ENCODE measurements around the gene RNF157. TPM values are rescaled to one million over a fixed set of nuclear protein-coding genes. Genes with fewer than 3 reads are reported as not detected.

RNF157 gene
- total and polyA plus RNA-seq, 2 of the 4 experiments (the other 2 are of a cell fraction): 0.54 to 1.3 TPM

DNA sequence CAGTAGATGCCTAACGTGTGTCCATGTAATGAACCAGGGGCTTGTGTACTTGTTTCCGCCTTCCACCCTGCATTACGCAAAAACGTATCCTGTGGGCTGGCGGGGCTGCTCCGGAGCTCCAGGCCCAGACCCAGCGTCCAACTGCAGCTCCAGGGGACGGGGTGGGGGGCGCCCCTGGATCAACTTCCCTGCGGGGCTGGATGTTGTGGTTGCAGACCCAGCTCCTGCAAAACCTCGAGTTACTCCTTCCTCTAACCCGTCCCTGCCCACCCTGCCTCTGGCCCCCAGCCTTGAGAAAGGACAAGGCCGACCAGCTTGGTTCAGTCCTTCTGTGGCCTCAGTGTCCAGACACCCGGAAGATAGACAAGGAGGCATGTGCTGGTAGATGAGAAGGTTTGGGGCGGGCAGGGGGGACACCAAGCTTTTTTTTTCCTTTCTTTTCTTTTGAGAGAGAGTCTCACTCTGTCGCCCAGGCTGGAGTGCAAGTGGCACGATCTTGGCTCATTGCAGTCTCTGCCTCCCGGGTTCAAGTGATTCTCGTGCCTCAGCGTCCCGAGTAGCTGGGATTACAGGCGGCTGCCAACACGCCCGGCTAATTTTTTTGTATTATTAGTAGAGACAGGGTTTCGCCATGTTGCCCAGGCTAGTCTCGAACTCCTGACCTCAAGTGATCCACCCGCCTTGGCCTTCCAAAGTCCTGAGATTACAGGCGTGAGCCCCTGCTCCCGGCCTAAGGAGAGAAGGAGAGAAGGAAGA is 136.0 kb downstream of the RNF157 start:
- intact Hi-C loops (cut with micrococcal nuclease): no loop called here
- peak overlapping the region; percentile 96 for H2AK9ac ChIP-seq (replicated peaks; ENCODE audit: low read depth, low read length, poor library complexity)
- H3K27me3 ChIP-seq (ENCODE audit: control insufficient read depth, insufficient read depth, low read length): no peaks in the 10 kb centered on the region
- peak overlapping the region; percentile 90 for H2AK5ac ChIP-seq (ENCODE audit: low read depth, low read length)
- peaks cover 5% of the 10 kb centered on the region; the same call in 1 of the 2 replicates for H4K20me1 ChIP-seq (ENCODE audit: insufficient read depth, low read length)
- peaks cover 10% of the 10 kb centered on the region for H3K9me1 ChIP-seq (ENCODE audit: insufficient read depth, low read length)
- H3K9me3 ChIP-seq (ENCODE audit: control insufficient read depth, insufficient read depth, low read length): no peaks in the 10 kb centered on the region
- peaks cover 8% of the 10 kb centered on the region; the same call in 1 of the 2 replicates for H3K4me1 ChIP-seq (ENCODE audit: control insufficient read depth, insufficient read depth, low read length)
- peaks cover 11% of the 10 kb centered on the region for H3K36me3 ChIP-seq (ENCODE audit: control insufficient read depth, insufficient read depth, low read length)
- DNase-seq (no peak), ATAC-seq (ENCODE audit: low read depth) (no peak)
- no TSS peak for BruUV-seq (replicated peaks)
- peak overlapping the region; percentile 78; the same call in 1 of the 2 replicates for H3K4me3 ChIP-seq (ENCODE audit: insufficient read depth, low read depth, low read length)
- peak overlapping the region; percentile 97 for H4K91ac ChIP-seq (ENCODE audit: insufficient read depth, low read depth, low read length)
- peak overlapping the region; percentile 84 for H3K27ac ChIP-seq (ENCODE audit: insufficient read depth, low read length)
- H3K4me2 ChIP-seq (ENCODE audit: low read depth, low read length): peak overlapping the region; percentile 95
- H3K4ac ChIP-seq (ENCODE audit: low read depth, low read length): peak overlapping the region; percentile 98
- in situ Hi-C loops (cut with MboI; ENCODE audit: low sequenced_read_pairs): no loop called here
- dilution Hi-C loops (cut with HindIII; ENCODE audit: low sequenced_read_pairs, unreplicated experiment): no loop called here
- H3K18ac ChIP-seq (ENCODE audit: low read depth, low read length): peak overlapping the region; percentile 89
- WGBS, 2 experiments (ENCODE audit: extremely low coverage in 2 of 2, insufficient read length in 1 of 2): 96% methylated on average over 5 of the region's 29 CpGs; no CpG with 5 or more reads in 1 of the 2 experiments
- H2AFZ ChIP-seq (replicated peaks; ENCODE audit: low read length, poor library complexity): peak overlapping the region; percentile 98
- peak overlapping the region; percentile 100 for H3K23ac ChIP-seq (ENCODE audit: low read depth, low read length)
- H3K79me1 ChIP-seq (ENCODE audit: low read depth in 1 of 2, low read length in 2 of 2): peaks cover 16 to 34% of the 10 kb centered on the region in 2 experiments
- H3K14ac ChIP-seq (replicated peaks; ENCODE audit: low read depth, low read length): peak overlapping the region; percentile 100
- peak overlapping the region; percentile 98 to 100 for H4K8ac ChIP-seq (ENCODE audit: low read depth in 2 of 2, low read length in 2 of 2)
- 0 out of 2 replicates have a peak overlapping the region, but pooled peaks have one; percentile 17 for H2BK20ac ChIP-seq (ENCODE audit: low read depth, low read length)
- no peak overlapping the region for H3K9ac ChIP-seq (ENCODE audit: low read depth, low read length)
- POLR2A ChIA-PET (ENCODE audit: unreplicated experiment): interaction anchor here (0.6 kb wide), 1 partner anchor 9 kb away, joined by 4 read pairs; no protein-coding TSS in a partner anchor
- H2BK120ac ChIP-seq (ENCODE audit: low read depth, low read length): peak overlapping the region; percentile 69; the same call in 1 of the 2 replicates
- CTCF ChIA-PET: interaction anchor here (0.6 to 1.0 kb wide), 2 partner anchors 17 to 175 kb away, joined by 3 read pairs; no protein-coding TSS in a partner anchor
- H2BK5ac ChIP-seq (ENCODE audit: low read depth, low read length, poor library complexity, severe bottlenecking): peak overlapping the region; percentile 86
- peak overlapping the region; percentile 99 for H4K5ac ChIP-seq (ENCODE audit: low read depth, low read length)
- H3K56ac ChIP-seq (ENCODE audit: extremely low read depth, insufficient read depth, low read length): no peak overlapping the region
- peak overlapping the region; percentile 43; the same call in 1 of the 3 replicates for H2BK15ac ChIP-seq (ENCODE audit: low read depth, low read length)
- TF ChIP-seq CTCF (conservative IDR thresholded peaks at IDR 0.05; ENCODE audit: low read depth, low read length) (no peak), MXI1 (IDR thresholded peaks at IDR 0.05; ENCODE audit: borderline replicate concordance, low read depth, low read length) (no peak), NFE2L2 (IDR thresholded peaks at IDR 0.05; ENCODE audit: low read depth, low read length) (no peak), FOS (IDR thresholded peaks at IDR 0.05; ENCODE audit: low read depth, low read length) (no peak), RCOR1 (IDR thresholded peaks at IDR 0.05; ENCODE audit: insufficient replicate concordance, low read length) (no peak), CHD1 (IDR thresholded peaks at IDR 0.05; ENCODE audit: low read depth, low read length) (no peak), RFX5 (IDR thresholded peaks at IDR 0.05; ENCODE audit: low read depth, low read length) (no peak), ELK1 (IDR thresholded peaks at IDR 0.05; ENCODE audit: borderline replicate concordance, low read depth, low read length) (no peak), BHLHE40 (IDR thresholded peaks at IDR 0.05; ENCODE audit: low read depth, low read length) (no peak), MAFK (IDR thresholded peaks at IDR 0.05; ENCODE audit: low read depth, low read length) (no peak), POLR2A (IDR thresholded peaks at IDR 0.05; ENCODE audit: low read depth, low read length) (no peak), RAD21 (IDR thresholded peaks at IDR 0.05; ENCODE audit: low read length) (no peak), SMC3 (IDR thresholded peaks at IDR 0.05; ENCODE audit: low read depth, low read length) (no peak)
- TF ChIP-seq, protein P1, sequence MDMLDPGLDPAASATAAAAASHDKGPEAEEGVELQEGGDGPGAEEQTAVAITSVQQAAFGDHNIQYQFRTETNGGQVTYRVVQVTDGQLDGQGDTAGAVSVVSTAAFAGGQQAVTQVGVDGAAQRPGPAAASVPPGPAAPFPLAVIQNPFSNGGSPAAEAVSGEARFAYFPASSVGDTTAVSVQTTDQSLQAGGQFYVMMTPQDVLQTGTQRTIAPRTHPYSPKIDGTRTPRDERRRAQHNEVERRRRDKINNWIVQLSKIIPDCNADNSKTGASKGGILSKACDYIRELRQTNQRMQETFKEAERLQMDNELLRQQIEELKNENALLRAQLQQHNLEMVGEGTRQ (IDR thresholded peaks at IDR 0.05; ENCODE audit: low read depth, low read length): no peak

Data from IMR-90 (cell line).